Colonic mucosa (tissue), 4 donors: ENCODE results near the gene EGFL7. TPM values are rescaled to one million over a fixed set of nuclear protein-coding genes. Genes with fewer than 3 reads are reported as not detected.

Experiments used
- DNase-seq: peaks from one replicate; pipeline ENCODE4 v3.0.0-alpha.2; 2020
- H3K27ac ChIP-seq: fragments of 200-600 bp; one replicate; pipeline ENCODE4 v1.8.0; 2021
- H3K27me3 ChIP-seq: fragments of 200-600 bp; one replicate; pipeline ENCODE4 v1.8.0; 2021
- H3K36me3 ChIP-seq: fragments of 200-600 bp; one replicate; pipeline ENCODE4 v1.8.0; 2021
- H3K4me1 ChIP-seq: fragments of 200-600 bp; one replicate; pipeline ENCODE4 v1.8.0; 2021; ENCODE audit warnings: mild to moderate bottlenecking
- H3K4me3 ChIP-seq: fragments of 200-600 bp; one replicate; pipeline ENCODE4 v1.8.0; 2021
- H3K9ac ChIP-seq, 2 donors: one replicate each; pipeline ENCODE4 v1.7.0; 2013; ENCODE audit warnings: control low read depth in 2 of 2, low read depth in 2 of 2, low read length in 2 of 2
- H3K9me3 ChIP-seq: fragments of 200-600 bp; one replicate; pipeline ENCODE4 v1.8.0; 2021
- intact Hi-C: fragments of 100-400 bp; cut with DNase I; formaldehyde crosslinking; loops from one replicate; pipeline ENCODE4 v1.14.1; 2022
- total RNA-seq, 2 donors: library from RNA; stranded (reverse); fragmentation: NEBNext Ultra II Directional in 1 of 2; extraction: Animal tissue kit (Norgen Biotek cat#: 25700) in 1 of 2; gene quantifications; one replicate each; pipeline ENCODE4 v1.2.1, GENCODE V29; 2021
- TF ChIP-seq, protein P1 (sequence below): fragments of 200-600 bp; IDR thresholded peaks from one replicate; pipeline ENCODE4 v1.8.0; 2022; ENCODE audit warnings: antibody characterized with exemption, mild to moderate bottlenecking
- donor health status: healthy.
- donor health status: DM: no; HTN: no; CAD: no.
- donor health status: DM: no; HTN: no; CAD: no.

EGFL7 gene
- total RNA-seq, 2 donors from 2014 or later: 17.3 to 28.4 TPM

DNA sequence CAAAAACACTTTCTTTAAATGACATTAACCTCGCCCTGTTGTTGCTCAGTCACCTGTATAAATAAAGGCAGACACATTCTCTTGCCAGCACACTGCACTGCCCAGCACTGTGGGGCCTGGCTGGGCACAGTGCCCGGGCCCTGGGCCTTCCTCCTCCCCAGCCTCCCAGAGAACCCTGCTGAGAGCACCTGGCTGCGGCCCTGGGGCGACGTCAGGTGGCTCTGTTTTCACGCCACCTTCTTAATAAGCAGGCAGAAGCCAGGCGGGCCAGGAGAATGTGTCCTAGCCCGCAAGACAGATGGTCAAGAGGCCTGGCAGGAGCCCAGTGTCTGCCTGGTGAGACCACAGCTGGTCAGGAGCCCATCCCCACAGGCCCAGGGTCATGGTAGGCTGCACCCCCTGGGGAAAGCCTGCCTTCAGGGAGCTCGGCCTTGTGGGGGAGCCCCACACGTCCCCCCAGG, 32.7 kb downstream of the EGFL7 start:
- Histone ChIP-seq H3K4me1 (peaks cover 38% of the 10 kb centered on the region), H3K36me3 (no peaks in the 10 kb centered on the region), H3K27ac (no peak overlapping the region), H3K9me3 (no peaks in the 10 kb centered on the region), H3K4me3 (no peak overlapping the region), H3K27me3 (no peaks in the 10 kb centered on the region), H3K9ac (peak overlapping the region; percentile 60 to 74)
- intact Hi-C loops: no loop called here
- peak; percentile 79 for DNase-seq
- TF ChIP-seq, protein P1, sequence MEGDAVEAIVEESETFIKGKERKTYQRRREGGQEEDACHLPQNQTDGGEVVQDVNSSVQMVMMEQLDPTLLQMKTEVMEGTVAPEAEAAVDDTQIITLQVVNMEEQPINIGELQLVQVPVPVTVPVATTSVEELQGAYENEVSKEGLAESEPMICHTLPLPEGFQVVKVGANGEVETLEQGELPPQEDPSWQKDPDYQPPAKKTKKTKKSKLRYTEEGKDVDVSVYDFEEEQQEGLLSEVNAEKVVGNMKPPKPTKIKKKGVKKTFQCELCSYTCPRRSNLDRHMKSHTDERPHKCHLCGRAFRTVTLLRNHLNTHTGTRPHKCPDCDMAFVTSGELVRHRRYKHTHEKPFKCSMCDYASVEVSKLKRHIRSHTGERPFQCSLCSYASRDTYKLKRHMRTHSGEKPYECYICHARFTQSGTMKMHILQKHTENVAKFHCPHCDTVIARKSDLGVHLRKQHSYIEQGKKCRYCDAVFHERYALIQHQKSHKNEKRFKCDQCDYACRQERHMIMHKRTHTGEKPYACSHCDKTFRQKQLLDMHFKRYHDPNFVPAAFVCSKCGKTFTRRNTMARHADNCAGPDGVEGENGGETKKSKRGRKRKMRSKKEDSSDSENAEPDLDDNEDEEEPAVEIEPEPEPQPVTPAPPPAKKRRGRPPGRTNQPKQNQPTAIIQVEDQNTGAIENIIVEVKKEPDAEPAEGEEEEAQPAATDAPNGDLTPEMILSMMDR: no peak

DNA sequence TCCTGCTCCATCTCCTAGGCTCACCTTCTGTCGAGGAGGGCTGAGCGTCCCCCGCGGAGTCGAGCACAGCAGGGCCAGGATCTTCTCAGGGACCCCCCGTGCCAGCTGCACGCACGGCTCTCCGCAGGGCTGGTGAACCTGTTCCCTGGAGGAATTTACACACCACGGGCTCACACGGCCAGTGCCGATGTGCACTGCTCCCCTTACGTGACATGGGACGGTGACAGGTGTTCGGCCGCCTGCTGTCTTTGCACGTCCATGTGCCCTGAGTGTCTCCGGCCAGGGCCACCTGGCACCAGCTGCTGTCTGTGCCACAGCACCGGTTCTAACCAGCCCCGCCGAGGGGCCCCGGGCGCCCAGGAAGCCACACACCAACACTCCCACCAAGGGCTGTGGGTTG, 33.2 kb downstream of the EGFL7 start:
- intact Hi-C loops: no loop called here
- Histone ChIP-seq H3K4me3 (no peak overlapping the region), H3K9ac (peak overlapping the region; percentile 60 to 74)

DNA sequence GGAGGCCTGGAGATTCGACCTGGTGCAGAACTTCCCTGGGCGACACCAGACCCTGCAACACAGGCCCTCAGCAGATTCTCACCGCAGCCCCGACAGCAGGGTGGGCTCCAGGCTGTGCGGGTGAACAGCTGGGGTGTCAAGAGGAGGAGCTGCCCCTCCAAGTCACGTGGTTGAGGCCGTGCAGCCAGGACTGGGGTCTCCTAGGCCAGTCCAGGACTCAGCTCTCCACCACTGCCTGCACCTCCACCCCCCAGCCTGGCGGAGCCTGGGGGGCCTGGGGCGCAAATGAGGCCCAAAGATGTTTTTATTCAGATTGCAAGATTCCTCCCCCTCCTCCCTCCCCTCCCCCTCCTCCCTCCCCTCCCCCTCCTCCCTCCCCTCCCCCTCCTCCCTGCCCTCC, 33.8 kb downstream of the EGFL7 start:
- Histone ChIP-seq H3K4me1 (peaks cover 38% of the 10 kb centered on the region), H3K36me3 (no peaks in the 10 kb centered on the region), H3K9me3 (no peaks in the 10 kb centered on the region), H3K27me3 (peaks cover 2% of the 10 kb centered on the region), H3K27ac (no peak overlapping the region), H3K4me3 (no peak overlapping the region), H3K9ac (peak overlapping the region; percentile 35 to 74)
- no peak for DNase-seq
- TF ChIP-seq, protein P1: no peak
- intact Hi-C loops: no loop called here

More for the DNA sequence above, 33.2 kb downstream of the EGFL7 start:
- no peaks in the 10 kb centered on the region for H3K9me3 ChIP-seq
- DNase-seq: no peak
- H3K4me1 ChIP-seq: peaks cover 38% of the 10 kb centered on the region
- no peak overlapping the region for H3K27ac ChIP-seq
- no peaks in the 10 kb centered on the region for H3K36me3 ChIP-seq
- H3K27me3 ChIP-seq: no peaks in the 10 kb centered on the region
- TF ChIP-seq, protein P1: no peak

DNA sequence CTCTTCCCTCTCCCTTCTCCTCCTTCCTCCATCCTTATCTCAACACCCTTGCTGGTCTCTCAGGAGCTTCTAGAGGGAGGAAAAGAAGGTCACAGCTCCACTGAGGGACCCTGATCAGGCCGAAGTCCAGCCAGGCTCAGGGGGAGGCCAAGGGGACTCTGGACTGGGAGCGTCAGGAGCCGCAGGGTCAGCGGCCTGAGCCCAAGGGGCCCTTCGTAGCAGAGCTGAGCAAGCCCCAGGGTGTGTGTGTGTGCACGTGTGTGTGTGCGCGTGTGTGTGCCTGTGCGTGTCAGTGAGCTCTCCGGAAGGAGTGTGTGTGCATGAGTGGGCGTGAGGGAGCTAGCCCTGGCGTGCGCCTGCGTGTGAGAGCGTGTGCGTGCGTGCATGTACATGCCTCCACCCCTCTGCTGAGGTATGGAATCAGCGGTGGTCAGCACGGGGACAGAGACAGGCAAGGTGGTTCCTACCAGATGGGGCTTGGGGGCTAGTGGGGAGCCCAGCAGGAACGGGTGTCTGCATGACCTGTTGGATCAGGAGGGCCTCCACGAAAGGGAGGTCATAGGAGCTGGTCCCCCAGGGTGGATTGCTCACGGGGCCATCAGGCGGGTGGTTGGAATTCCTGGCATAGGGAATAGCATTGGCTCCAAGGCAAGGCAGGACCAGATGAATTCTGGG, 34.6 kb downstream of the EGFL7 start:
- intact Hi-C loops: no loop called here
- Histone ChIP-seq H3K9me3 (no peaks in the 10 kb centered on the region), H3K36me3 (no peaks in the 10 kb centered on the region), H3K27ac (no peak overlapping the region), H3K27me3 (peaks cover 3% of the 10 kb centered on the region), H3K4me3 (no peak overlapping the region), H3K9ac (peak overlapping the region in 1 of 2 donors; percentile 2), H3K4me1 (peaks cover 37% of the 10 kb centered on the region)
- no peak for DNase-seq
- TF ChIP-seq, protein P1: no peak

DNA sequence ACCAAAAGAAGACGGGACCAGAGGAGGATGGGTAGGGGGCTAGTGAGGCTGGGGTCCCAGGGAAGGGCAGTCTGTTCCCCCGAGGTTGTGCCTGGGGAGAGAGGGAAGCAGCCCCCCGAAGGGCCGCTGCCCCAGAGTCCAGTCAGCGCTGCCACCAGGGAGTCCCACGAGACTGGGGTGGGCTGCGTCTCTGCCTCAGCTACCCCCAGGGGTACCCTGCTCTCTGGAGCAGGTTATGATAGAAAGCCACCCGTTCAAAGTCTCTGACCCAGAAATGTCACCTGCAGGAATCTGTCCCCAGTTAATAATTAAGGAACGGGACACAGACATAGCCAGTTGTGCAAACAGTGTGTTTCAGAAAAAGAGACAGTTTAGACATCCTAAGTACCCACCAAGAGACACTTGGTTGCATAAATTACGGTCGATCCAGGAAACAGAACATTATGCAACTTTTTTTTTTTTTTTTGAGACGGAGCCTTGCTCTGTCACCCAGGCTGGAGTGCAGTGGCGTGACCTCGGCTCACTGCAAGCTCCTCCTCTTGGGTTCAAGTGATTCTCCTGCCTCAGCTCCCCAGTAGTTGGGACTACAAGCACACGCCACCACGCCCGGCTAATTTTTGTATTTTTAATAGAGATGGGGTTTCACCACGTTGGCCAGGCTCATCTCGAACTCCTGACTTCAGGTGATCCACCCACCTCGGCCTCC, 35.3 kb downstream of the EGFL7 start:
- TF ChIP-seq, protein P1: no peak
- Histone ChIP-seq H3K27ac (no peak overlapping the region), H3K9ac (peak overlapping the region in 1 of 2 donors; percentile 2)

More for the DNA sequence above, 35.3 kb downstream of the EGFL7 start:
- H3K4me3 ChIP-seq: no peak overlapping the region
- no peaks in the 10 kb centered on the region for H3K9me3 ChIP-seq
- DNase-seq: no peak
- no peaks in the 10 kb centered on the region for H3K36me3 ChIP-seq
- intact Hi-C loops: no loop called here
- H3K4me1 ChIP-seq: peaks cover 31% of the 10 kb centered on the region
- peaks cover 3% of the 10 kb centered on the region for H3K27me3 ChIP-seq
